NCI-H2029 (cell line): ENCODE data around the gene MIDN.
"Not testable (repeated sequence)": the region's sequence is repeated elsewhere in the genome, so short reads cannot be mapped to it uniquely, and the experiment has no call there.

Experiments
- DNase-seq: peaks from one replicate; lab custom pipeline; 2025; lab: John Stamatoyannopoulos, UW

Gene MIDN

GRCh38 chr19:1295169-1296012 lies 47.0 kb downstream of the MIDN start:
- no peak for DNase-seq

GRCh38 chr19:1296078-1296477 lies 47.7 kb downstream of the MIDN start:
- no peak for DNase-seq

DNA sequence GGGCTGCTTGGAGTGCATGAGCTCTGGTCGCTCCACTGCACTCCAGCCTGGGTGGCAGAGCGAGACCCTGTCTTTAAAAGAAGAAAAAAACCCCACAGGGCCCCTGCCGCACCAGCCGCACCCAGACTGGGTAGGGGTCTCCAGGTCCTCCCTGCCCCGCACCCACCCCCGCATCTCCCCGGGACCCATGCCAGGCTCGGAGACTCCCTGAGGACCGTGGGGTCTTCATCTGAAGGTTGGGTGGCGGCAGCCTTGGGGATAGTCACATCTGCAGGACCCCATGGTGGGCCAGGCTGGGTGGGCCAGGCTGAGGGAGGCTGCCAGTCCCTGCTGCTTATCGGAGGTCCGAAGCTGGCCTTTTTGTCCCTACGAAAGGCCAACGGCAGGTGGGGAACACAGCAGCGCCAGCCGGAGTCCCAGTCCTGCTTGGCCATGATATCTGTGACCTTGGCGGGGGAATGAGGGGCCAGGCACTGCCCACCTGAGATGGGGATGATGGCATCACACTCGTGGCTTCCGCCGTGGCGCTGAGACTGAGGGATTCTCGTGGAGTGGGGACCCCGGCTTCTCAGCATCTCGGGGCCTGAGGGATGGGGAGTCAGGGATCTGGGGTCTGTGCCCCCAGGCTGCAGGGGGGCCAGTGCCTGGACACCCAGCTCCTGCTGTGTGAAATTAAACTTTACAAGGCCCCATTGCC lies 48.3 kb downstream of the MIDN start:
- no peak for DNase-seq

GRCh38 chr19:1298235-1298634 lies 49.9 kb downstream of the MIDN start:
- DNase-seq, result no peak

- no peak for DNase-seq
Measured at GRCh38 chr19:1299801-1300200, 51.4 kb downstream of the MIDN start.

DNA sequence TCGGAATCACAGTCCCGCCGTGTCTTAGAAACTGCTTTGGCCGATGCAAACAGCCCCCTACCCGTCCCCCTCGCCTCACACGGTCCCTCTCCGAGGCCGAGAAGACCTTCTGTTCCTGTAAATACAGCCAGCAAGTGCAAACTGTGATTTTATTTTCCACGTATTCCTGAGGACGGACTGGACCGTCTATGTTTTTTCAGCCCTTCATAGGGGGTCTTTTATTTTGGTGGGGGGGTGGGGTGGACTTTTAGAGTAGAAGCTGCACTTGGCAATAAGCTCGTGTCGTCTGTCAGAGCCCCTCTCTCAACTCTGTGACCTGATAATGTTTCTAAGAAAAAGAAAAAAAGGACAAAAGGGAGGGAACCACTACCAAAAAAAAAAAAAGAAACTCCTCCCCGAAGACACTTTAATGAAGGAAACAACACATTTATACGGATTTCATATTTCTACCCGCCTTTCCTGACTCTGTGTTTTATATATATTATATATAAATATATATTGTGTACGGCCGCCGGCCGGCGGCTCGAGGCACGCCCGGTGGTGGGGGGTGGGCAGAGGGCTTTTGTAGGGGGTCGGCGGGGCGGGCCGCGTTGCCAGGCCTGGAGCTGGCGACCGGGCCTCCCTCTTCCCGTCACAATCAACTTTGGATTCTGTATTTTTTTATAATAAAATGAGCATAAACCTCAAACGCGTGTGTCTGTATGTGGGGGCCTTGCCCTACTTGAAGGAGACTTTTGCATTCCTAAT lies 52.5 kb downstream of the MIDN start:
- no peak for DNase-seq

GRCh38 chr19:1302533-1303239 lies 54.3 kb downstream of the MIDN start:
- no peak for DNase-seq

DNA sequence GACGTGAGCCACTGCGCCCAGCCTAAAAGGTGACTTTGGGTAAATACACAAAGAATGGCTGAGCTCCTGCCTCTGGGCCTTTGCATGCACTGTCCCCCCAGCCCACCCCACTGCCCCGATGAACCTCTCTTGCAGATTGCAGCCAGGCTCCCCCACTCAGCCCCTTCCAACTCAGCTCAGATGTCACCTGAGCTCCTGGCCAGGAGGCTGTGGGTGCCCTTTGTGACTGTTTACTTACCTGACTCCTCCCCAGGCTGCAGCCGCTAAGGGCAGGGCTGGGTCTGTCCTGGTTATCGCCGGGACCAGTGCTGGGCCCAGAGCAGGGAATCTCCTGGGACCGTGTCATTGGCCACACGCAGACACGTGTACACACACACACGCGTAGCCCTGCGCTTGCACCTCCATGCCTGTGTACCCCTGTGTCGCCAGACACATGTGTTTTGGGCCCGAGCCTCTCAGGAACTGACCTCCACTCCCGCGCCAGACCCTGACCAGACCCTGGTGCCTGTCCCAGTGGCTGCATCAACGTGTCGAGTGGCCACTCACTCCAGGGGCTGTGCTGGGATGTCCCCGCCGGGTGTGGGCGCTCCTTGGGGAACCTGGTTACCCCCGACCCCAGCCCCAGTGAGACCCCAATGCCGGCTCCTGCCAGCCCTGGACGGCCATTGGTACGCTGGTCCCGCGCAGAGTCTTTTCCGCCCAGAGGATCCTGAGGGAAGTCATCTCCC lies 56.0 kb downstream of the MIDN start:
- no peak for DNase-seq

DNA sequence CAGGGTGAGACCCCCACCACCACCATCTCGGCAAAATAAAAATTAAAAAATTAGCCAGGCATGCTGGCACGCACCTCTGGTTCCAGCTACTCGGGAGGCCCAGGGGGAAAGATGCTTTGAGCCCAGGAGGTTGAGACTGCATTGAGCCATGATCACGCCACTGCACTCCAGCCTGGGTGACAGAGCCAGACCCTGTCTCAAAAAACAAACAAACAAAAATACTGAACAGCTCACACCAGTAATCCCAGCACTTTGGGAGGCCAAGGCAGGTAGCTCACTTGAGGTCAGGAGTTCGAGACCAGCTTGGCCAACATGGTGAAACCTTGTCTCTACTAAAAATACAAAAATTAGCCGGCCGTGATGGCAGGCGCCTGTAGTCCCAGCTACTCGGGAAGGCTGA lies 57.0 kb downstream of the MIDN start:
- DNase-seq, result not testable (repeated sequence)

- no peak for DNase-seq
Measured at GRCh38 chr19:1307320-1307719, 58.9 kb downstream of the MIDN start.

- no peak for DNase-seq
Measured at GRCh38 chr19:1307755-1308303, 59.4 kb downstream of the MIDN start.

GRCh38 chr19:1308718-1309117 lies 60.3 kb downstream of the MIDN start:
- DNase-seq, result no peak
